Neural progenitor cell (in vitro differentiated cells): Measurements from ENCODE around the gene FAM117B.

Source experiments
- CTCF ChIP-seq: fragments of 200-600 bp; sonication (generic); IDR thresholded peaks from 2 replicates; pipeline ENCODE4 v1.5.1; 2017; ENCODE audit warnings: antibody characterized with exemption, mild to moderate bottlenecking
- EZH2 ChIP-seq: fragments of 200-600 bp; sonication (generic); IDR thresholded peaks from 2 replicates; pipeline ENCODE4 v1.6.1; 2017; ENCODE audit warnings: antibody characterized with exemption, mild to moderate bottlenecking, moderate library complexity

GRCh38 chr2:202813387-202813786 lies 178.6 kb downstream of the FAM117B start:
- no peak for TF ChIP-seq CTCF
- no peak for TF ChIP-seq EZH2
